Spinal cord (tissue), 10 donors: ENCODE results near the gene IQCE. TPM values are rescaled to one million over a fixed set of nuclear protein-coding genes. Genes with fewer than 3 reads are reported as not detected.
"Not testable (repeated sequence)": the region's sequence is repeated elsewhere in the genome, so short reads cannot be mapped to it uniquely, and the experiment has no call there.

Source experiments
- DNase-seq, 6 donors: peaks; one replicate each; pipeline versions ENCODE4 v3.0.0 to v3.0.0-alpha.2; 2013 to 2015; ENCODE audit warnings: low spot score in 6 of 6, low read depth in 4 of 6
- H3K27ac ChIP-seq: one replicate; pipeline ENCODE4 v1.5.1; 2013; ENCODE audit warnings: low read depth, low read length, control low read depth
- H3K27me3 ChIP-seq: one replicate; pipeline ENCODE4 v1.6.1; 2013; ENCODE audit warnings: low read length; ENCODE audit not compliant: control insufficient read depth, insufficient read depth
- H3K36me3 ChIP-seq: one replicate; pipeline ENCODE4 v1.6.1; 2013; ENCODE audit warnings: low read length; ENCODE audit not compliant: control insufficient read depth, insufficient read depth
- H3K4me1 ChIP-seq: one replicate; pipeline ENCODE4 v1.6.1; 2013; ENCODE audit warnings: low read length; ENCODE audit not compliant: control insufficient read depth, insufficient read depth
- H3K4me3 ChIP-seq: one replicate; pipeline ENCODE4 v1.5.1; 2013; ENCODE audit warnings: low read depth, low read length, control low read depth
- H3K9me3 ChIP-seq: one replicate; pipeline ENCODE4 v1.6.1; 2013; ENCODE audit warnings: low read length; ENCODE audit not compliant: control insufficient read depth, insufficient read depth
- WGBS: methylation state at CpG from one replicate; pipeline ENCODE4 v1.1.5; 2013; ENCODE audit warnings: missing lambda C conversion rate; ENCODE audit not compliant: insufficient coverage; 5-methylcytosine and 5-hydroxymethylcytosine counted together
- polyA plus RNA-seq, 2 donors: library from polyadenylated mRNA; unstranded; fragments of 120-200 nt; gene quantifications; one replicate each; pipeline ENCODE4 v1.2.1, GENCODE V29; 2013; ENCODE audit not compliant: insufficient read length in 2 of 2
- total RNA-seq, 2 donors: library from RNA; depleted of rRNA in 1 of 2; stranded (reverse); fragments of 120-200 nt in 1 of 2; fragments of >200 nt in 1 of 2; gene quantifications; one replicate each; pipeline versions ENCODE4 v1.2.3 to v1.2.4, GENCODE V29; 2013 to 2014
- donor health status: healthy.

IQCE gene
- total and polyA plus RNA-seq, 4 donors, result 13.5 to 47.1 (median 31.7) TPM

GRCh38 chr7:2607923-2608904, 49.4 kb downstream of the IQCE start:
- peak overlapping the region; percentile 40 for H3K27ac ChIP-seq
- H3K4me1 ChIP-seq, result peaks cover 64% of the 10 kb centered on the region
- H3K36me3 ChIP-seq, result peaks cover 78% of the 10 kb centered on the region
- no peaks in the 10 kb centered on the region for H3K9me3 ChIP-seq
- no peak overlapping the region for H3K4me3 ChIP-seq
- no peak for DNase-seq
- no peaks in the 10 kb centered on the region for H3K27me3 ChIP-seq
- 80% methylated on average over 25 of the region's 37 CpGs for WGBS

- Histone ChIP-seq H3K4me3 (no peak overlapping the region), H3K4me1 (peaks cover 71% of the 10 kb centered on the region), H3K36me3 (peaks cover 73% of the 10 kb centered on the region), H3K9me3 (no peaks in the 10 kb centered on the region), H3K27ac (peak overlapping the region; percentile 40), H3K27me3 (no peaks in the 10 kb centered on the region)
- DNase-seq, result peak in 2 of 6 donors; percentile 68 to 69
- WGBS, result 39% methylated on average over 6 of the region's 14 CpGs
Measured at GRCh38 chr7:2608921-2609411, 50.2 kb downstream of the IQCE start.

- H3K27me3 ChIP-seq, H3K27ac ChIP-seq, DNase-seq, H3K9me3 ChIP-seq, H3K4me3 ChIP-seq: not testable (repeated sequence)
- Histone ChIP-seq H3K4me1 (peaks cover 76% of the 10 kb centered on the region), H3K36me3 (peaks cover 68% of the 10 kb centered on the region)
- WGBS, result 96% methylated on average over 5 of the region's 6 CpGs
Measured at GRCh38 chr7:2609646-2610045, 50.9 kb downstream of the IQCE start.

- peaks cover 80% of the 10 kb centered on the region for H3K4me1 ChIP-seq
- no peak overlapping the region for H3K27ac ChIP-seq
Measured at GRCh38 chr7:2610466-2610865, 51.7 kb downstream of the IQCE start.

GRCh38 chr7:2610898-2611297, 52.1 kb downstream of the IQCE start:
- DNase-seq, result no peak
- H3K27ac ChIP-seq, result no peak overlapping the region
- no peaks in the 10 kb centered on the region for H3K9me3 ChIP-seq
- no peaks in the 10 kb centered on the region for H3K27me3 ChIP-seq
- WGBS, result 75% methylated on average over 14 of the region's 14 CpGs
- H3K4me3 ChIP-seq, result no peak overlapping the region
- H3K36me3 ChIP-seq, result peaks cover 57% of the 10 kb centered on the region
- peaks cover 82% of the 10 kb centered on the region for H3K4me1 ChIP-seq

More at GRCh38 chr7:2610466-2610865, 51.7 kb downstream of the IQCE start:
- peaks cover 61% of the 10 kb centered on the region for H3K36me3 ChIP-seq
- no peaks in the 10 kb centered on the region for H3K9me3 ChIP-seq
- no peaks in the 10 kb centered on the region for H3K27me3 ChIP-seq
- WGBS, result 75% methylated on average over 14 of the region's 14 CpGs
- no peak overlapping the region for H3K4me3 ChIP-seq
- DNase-seq, result no peak

- H3K27me3 ChIP-seq, result no peaks in the 10 kb centered on the region
- no peak overlapping the region for H3K27ac ChIP-seq
- H3K4me1 ChIP-seq, result peaks cover 82% of the 10 kb centered on the region
- H3K9me3 ChIP-seq, result no peaks in the 10 kb centered on the region
- no peak overlapping the region for H3K4me3 ChIP-seq
- H3K36me3 ChIP-seq, result peaks cover 52% of the 10 kb centered on the region
- no peak for DNase-seq
- 92% methylated on average over 6 of the region's 11 CpGs for WGBS
Measured at GRCh38 chr7:2611401-2611800, 52.6 kb downstream of the IQCE start.

GRCh38 chr7:2611922-2612321, 53.1 kb downstream of the IQCE start:
- no peak for DNase-seq
- 92% methylated on average over 10 of the region's 10 CpGs for WGBS

GRCh38 chr7:2612445-2613097, 53.8 kb downstream of the IQCE start:
- Histone ChIP-seq H3K4me3 (no peak overlapping the region), H3K36me3 (peaks cover 40% of the 10 kb centered on the region), H3K4me1 (peaks cover 82% of the 10 kb centered on the region), H3K9me3 (no peaks in the 10 kb centered on the region), H3K27me3 (no peaks in the 10 kb centered on the region), H3K27ac (no peak overlapping the region)
- 72% methylated on average over 11 of the region's 15 CpGs for WGBS
- DNase-seq, result no peak

More at GRCh38 chr7:2611922-2612321, 53.1 kb downstream of the IQCE start:
- Histone ChIP-seq H3K4me1 (peaks cover 82% of the 10 kb centered on the region), H3K27ac (no peak overlapping the region), H3K9me3 (no peaks in the 10 kb centered on the region), H3K4me3 (no peak overlapping the region), H3K36me3 (peaks cover 47% of the 10 kb centered on the region), H3K27me3 (no peaks in the 10 kb centered on the region)

- Histone ChIP-seq H3K36me3 (peaks cover 33% of the 10 kb centered on the region), H3K4me3 (no peak overlapping the region), H3K9me3 (no peaks in the 10 kb centered on the region), H3K27me3 (no peaks in the 10 kb centered on the region), H3K4me1 (peaks cover 85% of the 10 kb centered on the region), H3K27ac (peak overlapping the region; percentile 29)
- DNase-seq, result peak in 1 of 6 donors; percentile 58
- WGBS, result 37% methylated on average over 17 of the region's 19 CpGs
Measured at GRCh38 chr7:2613098-2613930, 54.5 kb downstream of the IQCE start.
